HepG2 (cell line): Measurements from ENCODE around the gene RETREG2. TPM values are rescaled to one million over a fixed set of nuclear protein-coding genes. Genes with fewer than 3 reads are reported as not detected.

Source experiments
- ATAC-seq: fragments of 200-7000 bp; cut with Tn5 transposase; 3 replicates; pipeline ENCODE4 v1.9.1; 2020; ENCODE audit warnings: mild to moderate bottlenecking, moderate library complexity
- BruUV-seq: library from RNA; stranded (reverse); fragments of 400-500 nt; replicated peaks from 2 replicates; lab custom pipeline; 2021; lab: Mats Ljungman, UMichigan
- CTCF ChIA-PET: fragments of 300-600 bp; formaldehyde crosslinking; extraction: SDS; loops from one replicate; lab custom pipeline; 2021; ENCODE audit warnings: low total read pairs, inconsistent platforms, low intra/inter-chr PET ratio; lab: Yijun Ruan, JAX
- POLR2A ChIA-PET: fragments of 350-600 bp; sonication (Branson Sonifier 250); formaldehyde crosslinking; loops from one replicate; lab custom pipeline; 2020; ENCODE audit warnings: antibody characterized with exemption, inconsistent platforms; lab: Yijun Ruan, JAX
- DNase-seq: peaks from one replicate; pipeline ENCODE4 v3.0.0-alpha.2; 2015; ENCODE audit warnings: low spot score
- FAIRE-seq: peaks from 3 replicates; lab custom pipeline; 2011; peaks lifted over from hg19 to GRCh38; lab: Jason Lieb, UNC
- H2AFZ ChIP-seq: one replicate; pipeline ENCODE4 v1.6.1; 2011; ENCODE audit warnings: low read length, inconsistent platforms
- H3K27ac ChIP-seq: fragments of 300-600 bp; 3 replicates; pipeline ENCODE4 v1.8.0; 2011; ENCODE audit warnings: mixed run types, mild to moderate bottlenecking, mixed read lengths, low read length, inconsistent platforms; ENCODE audit not compliant: insufficient read depth; ENCODE audit errors: extremely low read length
- H3K27me3 ChIP-seq, 2 experiments: fragments of 200-600 bp in 1 of 2; 2 replicates in 1 of 2; 3 replicates in 1 of 2; pipeline versions ENCODE4 v1.6.0 to v1.8.0; 2011; ENCODE audit warnings: low read length in 2 of 2, mild to moderate bottlenecking in 2 of 2, moderate library complexity in 2 of 2, inconsistent platforms in 1 of 2; ENCODE audit not compliant: insufficient read depth in 2 of 2, control insufficient read depth in 1 of 2
- H3K36me3 ChIP-seq, 2 experiments: fragments of 200-600 bp in 1 of 2; replicated peaks in 1 of 2; 2 replicates in 1 of 2; 3 replicates in 1 of 2; pipeline versions ENCODE4 v1.5.1 to v1.8.0; 2011; ENCODE audit warnings: low read length in 2 of 2, inconsistent platforms in 1 of 2; ENCODE audit not compliant: insufficient read depth in 2 of 2, control insufficient read depth in 1 of 2
- H3K4me1 ChIP-seq: 2 replicates; pipeline ENCODE4 v1.5.1; 2012; ENCODE audit warnings: low read length, inconsistent platforms; ENCODE audit not compliant: insufficient read depth
- H3K4me2 ChIP-seq: 2 replicates; pipeline ENCODE4 v1.6.0; 2011; ENCODE audit warnings: low read depth, low read length, inconsistent platforms
- H3K4me3 ChIP-seq, 3 experiments: fragments of 200-600 bp in 1 of 3; sonication (generic), shearing (Covaris generic) in 1 of 3; replicated peaks in 1 of 3; 2 replicates each; pipeline ENCODE4 v1.5.1; 2011 to 2016; ENCODE audit warnings: low read length in 3 of 3, inconsistent platforms in 2 of 3, low read depth in 2 of 3, mild to moderate bottlenecking in 2 of 3, control low read depth in 1 of 3, mixed read lengths in 1 of 3; ENCODE audit not compliant: insufficient read depth in 1 of 3
- H3K79me2 ChIP-seq: one replicate; pipeline ENCODE4 v1.6.1; 2011; ENCODE audit warnings: low read length, inconsistent platforms; ENCODE audit not compliant: insufficient read depth
- H3K9ac ChIP-seq: 2 replicates; pipeline ENCODE4 v1.6.0; 2011; ENCODE audit warnings: mild to moderate bottlenecking, low read depth, low read length, inconsistent platforms; ENCODE audit not compliant: insufficient read depth
- H3K9me3 ChIP-seq: 2 replicates; pipeline ENCODE4 v1.5.1; 2012; ENCODE audit warnings: mild to moderate bottlenecking, low read length
- H4K20me1 ChIP-seq: 2 replicates; pipeline ENCODE4 v1.6.0; 2011; ENCODE audit warnings: inconsistent platforms, mild to moderate bottlenecking, low read length, moderate library complexity; ENCODE audit not compliant: insufficient read depth
- AGO2 ChIP-seq: fragments of 200-400 bp; formaldehyde crosslinking; optimal IDR thresholded peaks from 2 replicates; pipeline ENCODE3; 2017; ENCODE audit warnings: mild to moderate bottlenecking, low read depth, low read length, moderate library complexity
- ASH2L ChIP-seq: fragments of 300-600, 200-600 bp; sonication (generic); IDR thresholded peaks from 2 replicates; pipeline ENCODE4 v1.7.0; 2017; ENCODE audit warnings: low read depth, mild to moderate bottlenecking, moderate library complexity, mixed read lengths, low read length; ENCODE audit not compliant: insufficient read length
- PHF8 ChIP-seq: sonication (generic); formaldehyde crosslinking; IDR thresholded peaks from 2 replicates; pipeline ENCODE4 v1.5.0; 2020; ENCODE audit warnings: missing genetic modification reagents
- PLSCR1 ChIP-seq: sonication (generic); formaldehyde crosslinking; IDR thresholded peaks from 2 replicates; pipeline ENCODE4 v1.5.0; 2020; ENCODE audit warnings: missing genetic modification reagents, mild to moderate bottlenecking, borderline replicate concordance
- RBFOX2 ChIP-seq: fragments of 200-400 bp; formaldehyde crosslinking; IDR thresholded peaks from 2 replicates; pipeline ENCODE4 v1.6.1; 2017; ENCODE audit warnings: low read depth, mild to moderate bottlenecking, low read length
- RNF2 ChIP-seq: fragments of 450-650 bp; conservative IDR thresholded peaks from 2 replicates; pipeline ENCODE4 v1.6.1; 2016; ENCODE audit warnings: low read depth
- ZNF263 ChIP-seq: sonication (generic); formaldehyde crosslinking; IDR thresholded peaks from 2 replicates; pipeline ENCODE4 v1.4.0; 2020; ENCODE audit warnings: missing genetic modification reagents
- ZNF510 ChIP-seq: sonication (generic); formaldehyde crosslinking; IDR thresholded peaks from 2 replicates; pipeline ENCODE4 v1.4.0; 2020; ENCODE audit warnings: low read depth, mild to moderate bottlenecking, missing genetic modification reagents
- ZNF766 ChIP-seq: sonication (generic); formaldehyde crosslinking; IDR thresholded peaks from 2 replicates; pipeline ENCODE4 v1.5.0; 2020; ENCODE audit warnings: missing genetic modification reagents, borderline replicate concordance
- ZNF781 ChIP-seq: sonication (generic); formaldehyde crosslinking; IDR thresholded peaks from 2 replicates; pipeline ENCODE4 v1.5.1; 2020; ENCODE audit warnings: borderline replicate concordance, mild to moderate bottlenecking, missing genetic modification reagents; ENCODE audit errors: not compliant biosample characterization
- WGBS: methylation state at CpG from one replicate; pipeline ENCODE4 v1.1.6; 2017; ENCODE audit warnings: low lambda C conversion rate; 5-methylcytosine and 5-hydroxymethylcytosine counted together
- in situ Hi-C: cut with HindIII; loops from 2 replicates; pipeline ENCODE4 v1.10.0; 2017; ENCODE audit warnings: low pct_unique_long_range_greater_than_20kb; ENCODE audit not compliant: extremely low pct_ligation_motif_present
- intact Hi-C: fragments of 100-400 bp; cut with micrococcal nuclease; formaldehyde crosslinking; loops from one replicate; pipeline ENCODE4 v1.10.0; 2022; ENCODE audit not compliant: unreplicated experiment
- polyA plus RNA-seq, 8 experiments: library from polyadenylated mRNA; depleted of rRNA in 3 of 8; stranded (reverse) in 7 of 8; unstranded in 1 of 8; fragments of >200 nt; fragmentation: Illumina TruSeq in 4 of 8; extraction: Trizol in 4 of 8; gene quantifications; 2 replicates each; pipeline versions ENCODE4 v1.2.1 to v1.2.3, GENCODE V29; 2011 to 2016; ENCODE audit warnings: low read depth in 4 of 8, missing spikeins in 1 of 8, mixed read lengths in 1 of 8; ENCODE audit not compliant: insufficient read depth in 1 of 8
- total RNA-seq, 5 experiments: library from RNA; depleted of rRNA; stranded (reverse); fragments of >200 nt; fragmentation: Illumina TruSeq; extraction: Trizol; gene quantifications; 2 replicates each; pipeline ENCODE4 v1.2.3, GENCODE V29; 2016; ENCODE audit warnings: low read depth in 1 of 5
- TF ChIP-seq, protein P1 (sequence below): sonication (generic); formaldehyde crosslinking; conservative IDR thresholded peaks from 2 replicates; pipeline ENCODE4 v1.8.1; 2023; ENCODE audit warnings: missing genetic modification reagents

The RETREG2 gene
- total and polyA plus RNA-seq, 2 of the 13 experiments (the other 11 are each of a cell fraction or from before 2014, with no cell fraction given), result 86.0 to 134 TPM

GRCh38 chr2:219181531-219181930 is 3.5 kb downstream of the RETREG2 start:
- no peak overlapping the region for H3K4me2 ChIP-seq
- peaks cover 22% of the 10 kb centered on the region for H3K4me1 ChIP-seq
- DNase-seq (no peak), ATAC-seq (no peak), FAIRE-seq (no peak)
- no peak overlapping the region for H2AFZ ChIP-seq
- H3K27ac ChIP-seq, result no peak overlapping the region
- BruUV-seq, result no TSS peak
- intact Hi-C loops (no loop called here), in situ Hi-C loops (no loop called here)
- ChIA-PET CTCF (no interaction called here), POLR2A (interaction anchor here (1.3 to 4.8 kb wide), 8 partner anchors 10 to 68 kb away, joined by 3 to 21 read pairs (median 6); partner anchors contain the start of gene ZFAND2B)
- peaks cover 17% of the 10 kb centered on the region for H3K79me2 ChIP-seq
- no peaks in the 10 kb centered on the region for H4K20me1 ChIP-seq
- TF ChIP-seq PHF8 (CRISPR knock-in tag), result no peak
- TF ChIP-seq ZNF263 (CRISPR knock-in tag), result no peak
- TF ChIP-seq ZNF781 (CRISPR knock-in tag), result no peak
- TF ChIP-seq ZNF766 (CRISPR knock-in tag), result no peak
- TF ChIP-seq ASH2L, result no peak
- H3K9me3 ChIP-seq, result no peaks in the 10 kb centered on the region
- H3K4me3 ChIP-seq, result no peak overlapping the region
- no peak overlapping the region for H3K9ac ChIP-seq
- H3K36me3 ChIP-seq, result peaks cover 30 to 48% of the 10 kb centered on the region in 2 experiments
- H3K27me3 ChIP-seq, result no peaks in the 10 kb centered on the region; a peak in 1 of 5 replicates
- WGBS, result 96% methylated on average over 6 of the region's 6 CpGs

- no peak overlapping the region for H3K9ac ChIP-seq
- BruUV-seq, result no TSS peak
- no peak overlapping the region for H3K4me2 ChIP-seq
- peaks cover 17% of the 10 kb centered on the region for H3K79me2 ChIP-seq
- ChIA-PET CTCF (no interaction called here), POLR2A (interaction anchor here (0.8 to 4.8 kb wide), 9 partner anchors 11 to 67 kb away, joined by 3 to 21 read pairs (median 4); partner anchors contain the start of gene ZFAND2B)
- TF ChIP-seq, protein P1, sequence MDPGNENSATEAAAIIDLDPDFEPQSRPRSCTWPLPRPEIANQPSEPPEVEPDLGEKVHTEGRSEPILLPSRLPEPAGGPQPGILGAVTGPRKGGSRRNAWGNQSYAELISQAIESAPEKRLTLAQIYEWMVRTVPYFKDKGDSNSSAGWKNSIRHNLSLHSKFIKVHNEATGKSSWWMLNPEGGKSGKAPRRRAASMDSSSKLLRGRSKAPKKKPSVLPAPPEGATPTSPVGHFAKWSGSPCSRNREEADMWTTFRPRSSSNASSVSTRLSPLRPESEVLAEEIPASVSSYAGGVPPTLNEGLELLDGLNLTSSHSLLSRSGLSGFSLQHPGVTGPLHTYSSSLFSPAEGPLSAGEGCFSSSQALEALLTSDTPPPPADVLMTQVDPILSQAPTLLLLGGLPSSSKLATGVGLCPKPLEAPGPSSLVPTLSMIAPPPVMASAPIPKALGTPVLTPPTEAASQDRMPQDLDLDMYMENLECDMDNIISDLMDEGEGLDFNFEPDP (CRISPR knock-in tag), result 0 out of 2 replicates have a peak, but pooled peaks have one; percentile 53
- TF ChIP-seq ZNF510 (CRISPR knock-in tag) (no peak), RNF2 (no peak), AGO2 (peak; percentile 45), PLSCR1 (CRISPR knock-in tag) (no peak), RBFOX2 (0 out of 2 replicates have a peak, but pooled peaks have one; percentile 22)
- H3K27ac ChIP-seq, result no peak overlapping the region
- peaks cover 16% of the 10 kb centered on the region for H3K4me1 ChIP-seq
- no peaks in the 10 kb centered on the region for H4K20me1 ChIP-seq
- 95% methylated on average over 8 of the region's 8 CpGs for WGBS
- intact Hi-C loops, result no loop called here
- no peak for DNase-seq
- H3K36me3 ChIP-seq, result peaks cover 30 to 48% of the 10 kb centered on the region in 2 experiments
- no peak overlapping the region for H2AFZ ChIP-seq
- no peak overlapping the region for H3K4me3 ChIP-seq
- FAIRE-seq, result no peak
- in situ Hi-C loops, result no loop called here
- no peaks in the 10 kb centered on the region for H3K9me3 ChIP-seq
- ATAC-seq, result no peak
- H3K27me3 ChIP-seq, result no peaks in the 10 kb centered on the region; a peak in 1 of 5 replicates
These were observed 4.5 kb downstream of the RETREG2 start for GRCh38 chr2:219182331-219183150.
